OCI-LY1 (cell line): Measurements from ENCODE around the gene TMEM107.

ENCODE experiments used
- H2AFZ ChIP-seq: fragments of 200-600 bp; sonication (generic), shearing (Covaris generic); 2 replicates; pipeline ENCODE4 v1.6.0; 2014; ENCODE audit warnings: antibody characterized with exemption, mild to moderate bottlenecking, low read length
- H3F3A ChIP-seq: fragments of 200-600 bp; sonication (generic), shearing (Covaris generic); 2 replicates; pipeline ENCODE4 v1.6.0; 2014; ENCODE audit warnings: mild to moderate bottlenecking, antibody characterized with exemption, low read length, moderate library complexity; ENCODE audit not compliant: insufficient read depth
- H3K27ac ChIP-seq: fragments of 200-600 bp; sonication (generic); 2 replicates; pipeline ENCODE4 v1.5.1; 2014; ENCODE audit warnings: low read length, mixed run types, mild to moderate bottlenecking, low read depth; ENCODE audit not compliant: poor library complexity, severe bottlenecking
- H3K27me3 ChIP-seq: fragments of 200-600 bp; sonication (generic); 2 replicates; pipeline ENCODE4 v1.6.0; 2014; ENCODE audit warnings: antibody characterized with exemption, mild to moderate bottlenecking, low read length, moderate library complexity; ENCODE audit not compliant: insufficient read depth
- H3K36me3 ChIP-seq: fragments of 200-600 bp; sonication (generic); 2 replicates; pipeline ENCODE4 v1.6.1; 2014; ENCODE audit warnings: mild to moderate bottlenecking, antibody characterized with exemption, low read length, moderate library complexity, mixed read lengths; ENCODE audit not compliant: insufficient read depth
- H3K4me1 ChIP-seq: fragments of 200-600 bp; sonication (generic); 2 replicates; pipeline ENCODE4 v1.5.1; 2014; ENCODE audit warnings: mild to moderate bottlenecking, low read length, moderate library complexity; ENCODE audit not compliant: insufficient read depth, severe bottlenecking
- H3K4me2 ChIP-seq: fragments of 200-600 bp; sonication (generic), shearing (Covaris generic); 2 replicates; pipeline ENCODE4 v1.6.1; 2014; ENCODE audit warnings: low read length
- H3K4me3 ChIP-seq: fragments of 200-600 bp; sonication (generic); 2 replicates; pipeline ENCODE4 v1.5.1; 2014; ENCODE audit warnings: low read length, low read depth, mild to moderate bottlenecking, mixed read lengths; ENCODE audit not compliant: poor library complexity, severe bottlenecking
- H3K79me2 ChIP-seq: fragments of 200-600 bp; shearing (Covaris generic); 2 replicates; pipeline ENCODE4 v1.6.1; 2016; ENCODE audit warnings: mixed run types, low read length, mixed read lengths; ENCODE audit not compliant: insufficient read depth
- H3K9ac ChIP-seq: fragments of 200-600 bp; sonication (generic), shearing (Covaris generic); 2 replicates; pipeline ENCODE4 v1.6.1; 2014; ENCODE audit warnings: mild to moderate bottlenecking, low read length, mixed read lengths
- H3K9me2 ChIP-seq: fragments of 200-600 bp; sonication (generic), shearing (Covaris generic); 2 replicates; pipeline ENCODE4 v1.6.1; 2014; ENCODE audit warnings: low read depth, mild to moderate bottlenecking, low read length, mixed read lengths
- H3K9me3 ChIP-seq: fragments of 200-600 bp; shearing (Covaris generic); 2 replicates; pipeline ENCODE4 v1.6.1; 2014; ENCODE audit warnings: low read length, mixed read lengths
- H4K20me1 ChIP-seq: fragments of 200-600 bp; sonication (generic), shearing (Covaris generic); 2 replicates; pipeline ENCODE4 v1.6.0; 2016; ENCODE audit warnings: mild to moderate bottlenecking, low read length; ENCODE audit not compliant: insufficient read depth
- CTCF ChIP-seq: fragments of 200-600 bp; sonication (generic), shearing (Covaris generic); IDR thresholded peaks from 2 replicates; pipeline ENCODE4 v1.5.1; 2017; ENCODE audit warnings: mild to moderate bottlenecking, antibody characterized with exemption, low read length, moderate library complexity, mixed read lengths
- EZH2 ChIP-seq: fragments of 200-600 bp; sonication (generic), shearing (Covaris generic); IDR thresholded peaks from 2 replicates; pipeline ENCODE4 v1.8.0; 2017; ENCODE audit warnings: borderline replicate concordance, mixed run types, mild to moderate bottlenecking, antibody characterized with exemption, low read length, moderate library complexity, mixed read lengths

Gene TMEM107

GRCh38 chr17:8186446-8186786 is 10.2 kb upstream of the TMEM107 start:
- no peaks in the 10 kb centered on the region for H3K79me2 ChIP-seq
- H3K9me2 ChIP-seq: no peaks in the 10 kb centered on the region
- H3K9me3 ChIP-seq: no peaks in the 10 kb centered on the region
- peak overlapping the region; percentile 96 for H3K4me2 ChIP-seq
- no peaks in the 10 kb centered on the region for H3K27me3 ChIP-seq
- peak overlapping the region; percentile 79 for H3K9ac ChIP-seq
- TF ChIP-seq EZH2: no peak
- no peak for TF ChIP-seq CTCF
- peak overlapping the region; percentile 94 for H3K27ac ChIP-seq
- peak overlapping the region; percentile 80 for H3K4me3 ChIP-seq
- peaks cover 11% of the 10 kb centered on the region; the same call in 1 of the 2 replicates for H3F3A ChIP-seq
- H4K20me1 ChIP-seq: no peaks in the 10 kb centered on the region
- H2AFZ ChIP-seq: peak overlapping the region; percentile 14; the same call in 1 of the 2 replicates
- no peaks in the 10 kb centered on the region for H3K36me3 ChIP-seq
- peaks cover 28% of the 10 kb centered on the region for H3K4me1 ChIP-seq

GRCh38 chr17:8185582-8186445 is 9.6 kb upstream of the TMEM107 start:
- no peaks in the 10 kb centered on the region for H3K36me3 ChIP-seq
- H3K9ac ChIP-seq: peak overlapping the region; percentile 79
- H3K4me2 ChIP-seq: peak overlapping the region; percentile 96
- no peaks in the 10 kb centered on the region for H3K79me2 ChIP-seq
- no peaks in the 10 kb centered on the region for H3K9me2 ChIP-seq
- peak overlapping the region; percentile 94 for H3K27ac ChIP-seq
- peak overlapping the region; percentile 44; the same call in 1 of the 2 replicates for H2AFZ ChIP-seq
- H3K4me3 ChIP-seq: peak overlapping the region; percentile 80
- no peaks in the 10 kb centered on the region for H3K27me3 ChIP-seq
- H3K9me3 ChIP-seq: no peaks in the 10 kb centered on the region
- H3F3A ChIP-seq: peaks cover 11% of the 10 kb centered on the region; the same call in 1 of the 2 replicates
- no peak for TF ChIP-seq EZH2
- no peak for TF ChIP-seq CTCF
- H4K20me1 ChIP-seq: no peaks in the 10 kb centered on the region
- H3K4me1 ChIP-seq: peaks cover 24% of the 10 kb centered on the region

GRCh38 chr17:8176998-8177731 is 985 bp upstream of the TMEM107 start:
- Histone ChIP-seq H3K9me3 (no peaks in the 10 kb centered on the region), H3K4me2 (peak overlapping the region; percentile 98), H3K4me1 (peaks cover 41% of the 10 kb centered on the region), H3K27ac (no peak overlapping the region), H3K27me3 (no peaks in the 10 kb centered on the region), H4K20me1 (no peaks in the 10 kb centered on the region), H2AFZ (no peak overlapping the region), H3K4me3 (peak overlapping the region; percentile 89), H3K36me3 (no peaks in the 10 kb centered on the region), H3K9ac (peak overlapping the region; percentile 92), H3K79me2 (no peaks in the 10 kb centered on the region), H3F3A (no peaks in the 10 kb centered on the region), H3K9me2 (no peaks in the 10 kb centered on the region)
- TF ChIP-seq EZH2 (no peak), CTCF (no peak)
